GM18519 (cell line): ENCODE measurements around the gene DCBLD1.
"Not testable (repeated sequence)": the region's sequence is repeated elsewhere in the genome, so short reads cannot be mapped to it uniquely, and the experiment has no call there.

Experiments
- ATAC-seq: cut with Tn5 transposase; IDR thresholded peaks from one replicate; pipeline ENCODE4 v1.9.1; 2021; ENCODE audit warnings: mild to moderate bottlenecking, moderate library complexity; ENCODE audit not compliant: unreplicated experiment, low FRiP score

The DCBLD1 gene

GRCh38 chr6:117482240-117483003 is at the start of gene DCBLD1:
Gene DCBLD1 (plus strand): TSS chr6:117482674. CDS start chr6:117482782, 108 bp downstream.
- ATAC-seq = peak; percentile 70

DNA sequence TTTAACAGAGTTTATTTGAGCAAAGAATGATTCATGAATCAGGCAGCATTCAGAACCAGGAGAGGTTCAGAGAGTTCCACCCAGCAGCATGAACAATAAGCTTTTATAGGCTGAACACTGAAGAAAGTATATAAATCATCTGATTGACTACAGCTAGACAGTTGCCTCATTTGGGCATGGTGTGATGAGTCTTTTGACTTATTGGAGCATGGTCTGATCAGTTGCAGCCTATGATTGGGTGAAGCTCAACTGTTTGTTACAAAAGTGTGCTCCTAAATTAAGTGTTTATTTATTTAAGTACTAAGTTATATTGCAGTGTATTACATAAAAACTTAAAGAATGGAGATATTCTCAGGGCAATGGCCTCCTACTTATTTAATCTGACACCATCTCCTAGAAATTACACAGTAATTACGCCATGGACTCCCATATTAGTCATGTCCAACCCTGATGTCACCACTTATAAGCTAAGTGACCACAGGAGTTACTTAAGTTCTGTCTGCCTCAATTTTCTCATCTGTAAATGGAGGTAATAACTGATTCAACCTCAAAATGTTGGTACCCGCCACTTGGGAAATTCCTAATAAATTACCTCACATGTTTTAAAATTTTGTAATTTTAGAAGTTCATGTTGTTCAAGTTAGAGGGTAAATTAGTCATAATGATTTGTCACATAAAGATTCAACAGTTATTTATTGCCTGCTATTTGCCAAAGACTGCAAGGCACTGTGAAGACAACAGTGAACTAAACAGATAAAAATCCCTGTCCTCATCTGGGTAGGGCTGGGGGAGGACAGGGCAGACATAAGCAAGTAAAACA is 41.6 kb upstream of the DCBLD1 start:
- no peak for ATAC-seq

GRCh38 chr6:117441824-117442264 is 40.6 kb upstream of the DCBLD1 start:
- ATAC-seq = no peak

DNA sequence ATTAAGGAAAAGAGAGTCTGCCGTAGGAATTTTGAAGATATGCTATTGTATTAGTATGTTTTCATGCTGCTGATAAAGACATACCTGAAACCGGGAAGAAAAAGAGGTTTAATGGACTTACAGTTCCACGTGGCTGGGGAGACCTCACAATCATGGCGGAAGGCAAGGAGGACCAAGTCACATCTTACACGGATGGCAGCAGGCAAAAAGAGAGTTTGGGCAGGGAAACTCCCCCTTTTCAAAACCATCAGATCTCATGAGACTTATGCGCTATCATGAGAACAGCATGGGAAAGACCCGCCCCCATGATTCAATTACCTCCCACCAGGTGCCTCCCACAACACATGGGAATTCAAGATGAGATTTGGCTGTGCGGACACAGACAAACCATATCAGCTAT is 40.2 kb upstream of the DCBLD1 start:
- not testable (repeated sequence) for ATAC-seq

DNA sequence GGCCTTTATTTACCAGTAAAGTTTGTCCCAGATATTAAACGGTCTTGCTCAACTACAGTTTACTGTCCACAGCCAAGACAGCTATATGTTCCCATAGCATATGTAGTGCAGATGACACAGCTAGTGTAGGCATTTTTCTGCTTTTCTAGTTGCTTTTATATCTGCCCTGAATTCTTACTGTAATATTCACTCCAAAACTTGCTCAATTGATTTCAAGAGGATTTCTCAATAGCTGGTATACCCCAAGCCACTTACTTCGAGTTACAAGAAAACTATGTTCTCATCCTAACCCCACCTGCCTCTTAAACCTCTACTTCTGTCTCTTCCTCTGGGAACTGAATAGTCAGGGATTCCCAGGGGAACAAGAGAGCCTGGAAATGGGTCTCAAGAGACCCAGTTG is 37.9 kb upstream of the DCBLD1 start:
- no peak for ATAC-seq

- no peak for ATAC-seq
Measured at GRCh38 chr6:117446861-117447260, 35.6 kb upstream of the DCBLD1 start.

GRCh38 chr6:117448011-117448410 is 34.5 kb upstream of the DCBLD1 start:
- no peak for ATAC-seq

- ATAC-seq = no peak
Measured at GRCh38 chr6:117448732-117449485, 33.6 kb upstream of the DCBLD1 start.

DNA sequence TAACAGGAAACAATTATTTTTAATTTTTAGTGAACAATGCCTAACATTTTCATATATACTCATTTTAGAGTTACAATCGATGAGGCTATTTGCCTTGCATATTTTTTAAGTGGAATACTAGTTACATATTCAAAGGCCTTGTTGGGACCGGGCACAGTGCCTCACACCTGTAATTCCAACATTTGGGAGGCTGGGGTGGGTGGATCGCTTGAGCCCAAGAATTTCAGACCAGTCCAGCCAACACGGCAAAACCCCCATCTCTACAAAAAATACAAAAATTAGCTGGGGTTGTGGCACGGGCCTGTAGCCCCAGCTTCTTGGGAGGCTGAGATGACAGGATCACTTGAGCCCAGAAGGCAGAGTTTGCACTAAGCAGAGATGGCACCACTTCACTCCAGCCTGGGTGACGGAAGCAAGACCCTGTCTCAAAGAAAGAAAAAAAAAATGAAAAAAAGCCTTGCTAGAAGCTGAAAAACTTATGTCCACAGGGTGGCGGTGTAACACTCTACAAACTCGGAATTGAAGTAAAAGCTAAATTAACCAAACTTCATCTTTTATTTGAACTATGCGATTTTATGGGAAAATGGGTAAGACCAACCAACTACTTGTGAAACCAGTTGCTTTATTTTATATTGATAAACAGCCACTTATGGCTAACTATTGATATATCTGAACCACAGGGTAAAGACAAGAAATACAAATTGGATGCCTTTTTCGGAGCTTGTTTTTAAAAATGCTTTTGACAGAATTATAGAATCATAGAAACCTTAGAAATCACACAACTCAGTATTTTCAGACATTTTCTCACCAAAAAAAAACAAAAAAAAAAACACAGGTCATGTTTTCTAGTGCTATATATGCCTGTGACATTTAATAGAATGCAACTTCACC is 32.7 kb upstream of the DCBLD1 start:
- no peak for ATAC-seq

DNA sequence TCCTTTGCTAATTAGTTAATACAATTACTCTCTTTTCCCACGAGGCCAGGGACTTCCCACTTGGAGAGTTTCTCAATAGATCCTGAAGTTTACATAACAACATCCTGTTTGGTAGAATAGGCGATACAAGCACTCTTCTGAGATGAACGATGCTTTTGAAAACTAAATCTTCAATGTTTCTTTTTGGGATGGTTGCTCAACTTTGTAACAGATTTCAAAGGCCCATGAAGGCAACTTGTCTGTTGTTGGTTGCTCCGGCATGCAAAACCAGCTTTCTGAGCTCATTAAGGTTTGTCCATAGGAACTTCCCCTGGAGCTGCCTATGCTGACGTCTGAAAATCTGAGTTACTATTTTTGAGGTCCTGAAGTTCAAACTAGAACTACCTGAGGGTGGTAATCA is 30.8 kb upstream of the DCBLD1 start:
- no peak for ATAC-seq

DNA sequence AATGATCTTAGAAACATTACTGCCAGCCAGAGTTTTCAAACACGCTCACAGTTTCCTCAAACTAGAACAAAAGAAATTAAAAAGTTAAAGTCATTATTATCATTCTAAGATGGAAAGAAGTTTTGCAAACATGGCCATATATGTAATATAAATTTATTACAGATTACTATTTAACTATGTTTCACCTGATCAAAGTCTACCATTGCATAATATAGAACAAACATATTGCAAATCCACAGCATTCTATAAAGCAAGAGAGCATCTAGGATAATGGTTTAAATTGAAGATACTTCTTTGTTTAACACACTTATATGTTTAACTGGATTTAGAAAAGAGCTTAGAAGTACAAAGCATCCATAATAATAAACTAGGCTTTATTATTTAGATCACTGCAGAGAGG is 26.2 kb upstream of the DCBLD1 start:
- no peak for ATAC-seq

DNA sequence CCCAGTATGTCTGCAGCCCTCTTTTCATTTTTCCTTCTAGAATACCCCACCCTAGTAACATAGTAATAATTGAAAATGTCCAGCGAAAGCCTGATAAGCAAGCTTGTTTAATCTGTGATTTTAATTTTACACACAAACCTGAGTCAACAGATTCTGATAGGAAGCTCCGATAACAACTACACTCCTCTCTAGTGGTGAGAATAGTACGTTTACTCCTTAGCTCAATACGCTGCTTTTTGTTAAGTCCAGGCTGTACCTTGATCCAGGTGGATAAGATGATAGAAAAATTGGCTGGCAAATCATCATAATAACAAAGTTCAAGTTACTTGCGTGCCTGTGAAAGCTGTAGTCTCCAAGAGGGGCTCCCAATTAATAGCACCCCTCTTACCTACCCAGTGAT is 25.5 kb upstream of the DCBLD1 start:
- ATAC-seq = no peak

DNA sequence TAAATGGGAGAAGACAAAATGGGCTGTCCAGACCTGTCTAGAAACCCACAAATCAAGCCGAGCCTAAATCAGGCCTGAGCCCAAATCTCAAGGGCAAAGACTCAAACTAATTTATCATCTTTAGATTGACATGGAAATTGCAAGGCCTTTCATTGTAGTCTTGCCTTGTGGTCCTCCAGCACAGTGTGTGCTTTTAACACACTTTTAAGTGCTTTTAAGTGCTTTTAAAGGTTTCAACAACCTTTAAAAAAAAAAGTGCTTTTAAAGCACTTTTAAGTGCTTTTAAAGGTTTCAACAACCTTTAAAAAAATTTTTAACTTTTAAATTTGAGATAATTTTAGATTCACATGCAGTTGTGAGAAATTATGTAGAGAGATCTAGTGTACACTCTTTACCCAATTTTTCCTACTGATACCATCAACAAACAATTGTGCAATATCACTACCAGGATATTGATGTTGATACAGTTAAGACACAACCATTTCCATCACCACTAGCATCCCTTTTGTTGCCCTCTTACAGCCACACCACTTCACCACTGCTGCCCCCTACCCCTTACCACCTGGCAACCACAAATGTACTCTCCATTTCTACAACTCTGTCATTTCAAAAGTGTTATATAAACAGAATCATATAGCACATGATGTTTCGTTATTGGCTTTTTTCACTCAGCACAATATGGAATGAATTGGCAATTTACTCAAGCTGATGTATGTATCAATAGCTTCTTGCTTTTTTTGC is 23.1 kb upstream of the DCBLD1 start:
- no peak for ATAC-seq

DNA sequence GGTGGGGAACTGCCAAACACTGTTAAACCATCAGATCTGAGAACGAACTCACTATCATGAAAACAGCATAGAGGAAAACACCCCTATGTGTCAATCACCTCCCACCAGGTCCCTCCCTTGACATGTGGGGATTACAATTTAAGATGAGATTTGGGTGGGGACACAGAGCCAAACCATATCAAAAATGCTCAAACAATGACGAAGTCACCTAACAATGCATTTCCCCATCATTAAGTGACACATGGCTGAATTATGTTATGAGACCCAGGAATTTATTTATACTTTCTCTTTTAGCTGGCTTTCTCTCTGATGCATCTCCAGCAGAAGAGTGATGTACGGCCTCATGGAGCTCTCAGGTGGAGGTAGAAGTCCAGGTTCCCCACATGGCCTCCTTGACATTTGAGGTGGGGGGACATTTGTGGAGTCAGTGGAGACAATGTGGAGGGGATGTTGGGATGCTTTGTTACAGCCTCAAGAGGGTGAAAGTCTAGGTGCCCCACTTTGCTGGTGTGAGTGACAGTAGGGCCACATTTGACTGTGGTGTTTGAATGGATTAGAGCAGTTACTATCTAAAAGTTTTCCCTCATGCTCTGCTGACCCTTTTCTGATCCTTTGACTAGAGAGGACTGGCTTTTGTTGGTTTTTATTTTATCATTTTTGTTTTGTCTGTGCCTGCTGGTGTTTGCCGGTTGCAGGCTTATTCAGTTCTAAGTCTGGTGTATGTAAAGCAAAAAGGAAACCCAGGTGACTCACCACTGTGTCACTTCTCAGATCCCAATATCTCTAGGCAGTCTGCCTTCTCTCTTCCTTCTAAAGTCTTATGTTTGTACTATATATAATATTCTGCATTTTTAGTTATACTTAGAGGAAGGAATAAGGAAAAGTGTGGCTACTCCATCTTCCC is 18.5 kb upstream of the DCBLD1 start:
- ATAC-seq = peak; percentile 65

DNA sequence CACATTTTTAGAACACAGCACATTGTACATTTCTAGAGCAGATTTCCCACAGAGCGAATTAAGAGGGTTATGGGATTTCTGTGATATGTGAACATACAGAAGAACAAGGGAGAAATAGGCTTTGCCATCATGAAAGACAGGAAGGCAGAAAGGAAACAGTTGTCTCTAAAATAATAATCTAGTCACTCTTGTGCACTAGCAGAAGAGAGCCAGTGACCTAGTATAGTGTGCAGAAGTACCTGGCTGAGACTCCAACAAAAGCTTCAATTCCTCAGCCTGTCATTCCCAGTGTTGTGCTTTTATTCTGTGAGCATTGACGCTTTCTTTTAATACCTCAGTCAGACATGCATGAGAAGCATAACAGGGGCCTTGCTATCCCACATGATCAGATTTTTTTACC is 17.8 kb upstream of the DCBLD1 start:
- ATAC-seq = no peak

DNA sequence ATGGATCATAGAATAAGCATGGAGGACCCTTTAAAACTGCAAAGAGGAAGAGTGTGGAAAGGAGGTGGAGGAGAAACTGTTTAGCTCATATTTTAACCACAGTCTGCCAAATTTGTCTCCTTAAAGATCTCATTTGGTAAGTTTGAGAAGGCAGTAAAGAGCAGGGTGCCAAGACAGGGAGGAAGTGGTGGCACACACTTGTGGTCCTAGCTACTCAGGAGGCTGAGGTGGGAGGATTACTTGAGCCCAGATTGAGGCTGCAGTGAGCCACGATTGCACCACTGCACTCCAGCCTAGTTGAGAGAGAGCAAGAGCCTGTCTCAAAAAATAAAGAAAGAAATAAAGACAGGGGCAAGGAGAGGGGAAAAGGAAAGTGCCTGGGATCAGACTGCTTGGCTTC is 16.8 kb upstream of the DCBLD1 start:
- ATAC-seq = no peak

- no peak for ATAC-seq
Measured at GRCh38 chr6:117467876-117468275, 14.6 kb upstream of the DCBLD1 start.

DNA sequence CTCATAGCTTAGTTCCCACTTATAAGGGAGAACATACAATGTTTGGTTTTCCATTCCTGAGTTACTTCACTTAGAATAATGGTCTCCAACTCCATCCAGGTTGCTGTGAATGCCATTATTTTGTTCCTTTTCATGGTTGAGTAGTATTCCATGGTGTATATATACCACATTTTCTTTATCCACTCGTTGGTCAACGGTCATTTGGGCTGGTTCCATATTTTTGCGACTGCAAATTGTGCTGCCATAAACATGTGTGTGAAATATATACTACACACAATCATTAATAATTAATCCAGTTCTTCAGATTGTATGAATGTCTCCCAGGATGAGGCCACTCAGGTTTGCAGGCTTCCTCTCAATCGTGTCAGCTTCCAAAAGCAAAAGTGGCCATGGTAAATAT is 13.9 kb upstream of the DCBLD1 start:
- ATAC-seq = not testable (repeated sequence)
